IPS DF 6.9 (cell line): Measurements from ENCODE around the gene MED26.
"Not testable (repeated sequence)": the region's sequence is repeated elsewhere in the genome, so short reads cannot be mapped to it uniquely, and the experiment has no call there.

Source experiments
- DNase-seq: peaks from one replicate; pipeline ENCODE4 v3.0.0-alpha.2; 2013; ENCODE audit warnings: low read depth, low spot score
- H3K27ac ChIP-seq: one replicate; pipeline ENCODE4 v1.5.1; 2013; ENCODE audit warnings: low read length, control low read depth
- H3K27me3 ChIP-seq: 2 replicates; pipeline ENCODE4 v1.6.1; 2013; ENCODE audit warnings: mild to moderate bottlenecking, low read length; ENCODE audit not compliant: control insufficient read depth, insufficient read depth
- H3K36me3 ChIP-seq: 2 replicates; pipeline ENCODE4 v1.6.1; 2013; ENCODE audit warnings: low read length; ENCODE audit not compliant: control insufficient read depth, insufficient read depth
- H3K4me1 ChIP-seq: 2 replicates; pipeline ENCODE4 v1.6.1; 2013; ENCODE audit warnings: low read length; ENCODE audit not compliant: control insufficient read depth, insufficient read depth
- H3K4me3 ChIP-seq: 2 replicates; pipeline ENCODE4 v1.5.1; 2013; ENCODE audit warnings: mild to moderate bottlenecking, low read length
- H3K9me3 ChIP-seq: 2 replicates; pipeline ENCODE4 v1.6.1; 2013; ENCODE audit warnings: low read length, inconsistent platforms; ENCODE audit not compliant: control insufficient read depth, insufficient read depth
- WGBS: extraction: QIAGEN DNeasy Blood & Tissue Kit; methylation state at CpG from one replicate; pipeline ENCODE4 v1.1.7; 2013; ENCODE audit warnings: mixed read lengths, missing lambda C conversion rate; ENCODE audit not compliant: insufficient read length, insufficient coverage; 5-methylcytosine and 5-hydroxymethylcytosine counted together

The MED26 gene

DNA sequence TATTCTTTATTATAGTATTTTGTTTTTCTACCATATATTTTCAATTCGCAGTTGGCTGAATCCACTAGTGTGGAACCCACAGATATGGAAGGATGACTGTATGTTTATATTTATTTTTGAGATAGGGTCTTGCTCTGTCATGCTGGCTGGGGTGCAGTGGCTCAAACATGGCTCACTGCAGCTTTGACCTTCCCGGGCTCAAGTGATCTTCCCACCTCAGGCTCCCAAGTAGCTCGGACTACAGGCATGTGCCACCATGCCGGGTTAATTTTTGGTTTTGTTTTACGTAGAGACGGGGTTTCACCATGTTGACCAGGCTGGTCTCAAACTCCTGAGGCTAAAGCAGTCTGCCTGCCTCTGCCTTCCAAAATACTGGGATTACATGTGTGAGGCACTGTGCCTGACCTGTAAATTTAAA, 65.4 kb downstream of the MED26 start:
- Histone ChIP-seq H3K4me3 (no peak overlapping the region), H3K27me3 (no peaks in the 10 kb centered on the region)
- WGBS: no CpG with 5 or more reads among the region's 6 CpGs

GRCh38 chr19:16561382-16561781, 66.6 kb downstream of the MED26 start:
- Histone ChIP-seq H3K4me1 (no peaks in the 10 kb centered on the region), H3K9me3 (no peaks in the 10 kb centered on the region), H3K27ac (no peak overlapping the region), H3K27me3 (no peaks in the 10 kb centered on the region), H3K4me3 (no peak overlapping the region), H3K36me3 (peaks cover 11% of the 10 kb centered on the region)
- WGBS: no CpG with 5 or more reads among the region's 8 CpGs
- no peak for DNase-seq

More for the DNA sequence above, 65.4 kb downstream of the MED26 start:
- Histone ChIP-seq H3K4me1 (no peaks in the 10 kb centered on the region), H3K36me3 (peaks cover 18% of the 10 kb centered on the region), H3K27ac (no peak overlapping the region), H3K9me3 (no peaks in the 10 kb centered on the region)
- no peak for DNase-seq

GRCh38 chr19:16559780-16560276, 68.2 kb downstream of the MED26 start:
- no peak overlapping the region for H3K27ac ChIP-seq
- peaks cover 8% of the 10 kb centered on the region for H3K36me3 ChIP-seq
- WGBS: no CpG with 5 or more reads among the region's 10 CpGs

GRCh38 chr19:16554776-16555175, 73.2 kb downstream of the MED26 start:
- Histone ChIP-seq H3K27ac (no peak overlapping the region), H3K36me3 (peaks cover 10% of the 10 kb centered on the region), H3K4me1 (no peaks in the 10 kb centered on the region), H3K9me3 (no peaks in the 10 kb centered on the region), H3K4me3 (no peak overlapping the region), H3K27me3 (no peaks in the 10 kb centered on the region)
- no CpG with 5 or more reads among the region's 8 CpGs for WGBS
- DNase-seq: no peak

More at GRCh38 chr19:16559780-16560276, 68.2 kb downstream of the MED26 start:
- no peaks in the 10 kb centered on the region for H3K27me3 ChIP-seq
- no peaks in the 10 kb centered on the region for H3K9me3 ChIP-seq
- DNase-seq: no peak
- no peak overlapping the region for H3K4me3 ChIP-seq
- H3K4me1 ChIP-seq: no peaks in the 10 kb centered on the region

DNA sequence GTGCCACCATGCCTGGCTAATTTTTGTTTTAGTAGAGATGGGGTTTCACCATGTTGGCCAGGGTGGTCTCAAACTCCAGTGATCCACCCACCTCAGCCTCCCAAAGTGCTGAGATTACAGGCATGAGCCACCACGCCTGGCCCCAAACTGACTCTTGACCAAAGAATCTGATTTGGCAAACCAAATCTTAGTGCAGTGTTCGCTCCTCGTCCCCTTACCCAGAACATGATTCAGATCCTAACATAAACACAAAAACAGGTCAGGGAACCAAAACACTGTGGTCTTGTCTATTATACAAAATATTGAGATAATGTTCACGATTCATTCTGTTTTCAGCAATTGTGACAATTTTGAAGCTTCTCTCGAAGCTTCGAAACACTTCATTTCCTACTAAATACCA, 76.1 kb downstream of the MED26 start:
- DNase-seq, H3K4me1 ChIP-seq, H3K4me3 ChIP-seq, H3K9me3 ChIP-seq, H3K36me3 ChIP-seq, H3K27me3 ChIP-seq, H3K27ac ChIP-seq: not testable (repeated sequence)
- no CpG with 5 or more reads among the region's 6 CpGs for WGBS

GRCh38 chr19:16548956-16549355, 79.0 kb downstream of the MED26 start:
- no peaks in the 10 kb centered on the region for H3K27me3 ChIP-seq
- H3K27ac ChIP-seq: no peak overlapping the region
- no peaks in the 10 kb centered on the region for H3K4me1 ChIP-seq
- no CpG with 5 or more reads among the region's 4 CpGs for WGBS
- DNase-seq: no peak
- no peaks in the 10 kb centered on the region for H3K9me3 ChIP-seq
- H3K4me3 ChIP-seq: no peak overlapping the region
- peaks cover 9% of the 10 kb centered on the region for H3K36me3 ChIP-seq

- no peak for DNase-seq
- Histone ChIP-seq H3K9me3 (no peaks in the 10 kb centered on the region), H3K36me3 (no peaks in the 10 kb centered on the region), H3K4me3 (no peak overlapping the region), H3K27me3 (no peaks in the 10 kb centered on the region), H3K27ac (no peak overlapping the region), H3K4me1 (no peaks in the 10 kb centered on the region)
- no CpG with 5 or more reads among the region's 11 CpGs for WGBS
These were observed 83.4 kb downstream of the MED26 start for GRCh38 chr19:16544473-16545231.

DNA sequence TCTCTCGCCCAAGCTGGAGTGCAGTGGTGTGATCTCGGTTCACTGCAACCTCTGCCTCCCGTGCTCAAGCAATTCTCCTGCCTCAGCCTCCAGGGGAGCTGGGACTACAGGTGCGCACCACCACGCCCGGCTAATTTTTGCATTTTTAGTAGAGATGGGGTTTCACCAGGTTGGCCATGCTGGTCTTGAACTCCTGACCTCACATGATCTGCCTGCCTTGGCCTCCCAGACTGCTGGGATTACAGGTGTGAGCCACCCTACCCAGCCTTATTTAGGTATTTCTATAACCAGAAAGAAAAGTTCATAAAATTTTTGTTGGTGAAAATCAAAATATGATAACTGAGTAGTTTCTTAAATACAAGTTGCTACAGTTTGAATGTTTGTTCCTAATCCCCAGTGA, 84.3 kb downstream of the MED26 start:
- not testable (repeated sequence) for H3K4me3 ChIP-seq, H3K36me3 ChIP-seq, H3K9me3 ChIP-seq, H3K27me3 ChIP-seq, H3K27ac ChIP-seq, DNase-seq, H3K4me1 ChIP-seq
- no CpG with 5 or more reads among the region's 6 CpGs for WGBS

GRCh38 chr19:16542910-16543472, 85.0 kb downstream of the MED26 start:
- no peaks in the 10 kb centered on the region for H3K9me3 ChIP-seq
- H3K4me3 ChIP-seq: peak overlapping the region; percentile 85
- H3K4me1 ChIP-seq: no peaks in the 10 kb centered on the region
- no peaks in the 10 kb centered on the region for H3K36me3 ChIP-seq
- no peak for DNase-seq
- no peaks in the 10 kb centered on the region for H3K27me3 ChIP-seq
- H3K27ac ChIP-seq: no peak overlapping the region
- WGBS: no CpG with 5 or more reads among the region's 15 CpGs

GRCh38 chr19:16542045-16542909, 85.7 kb downstream of the MED26 start, which contains the start of gene CHERP:
Gene CHERP, minus strand, starts transcription at chr19:16542437. Its CDS starts 59 bp downstream, at chr19:16542378.
- Histone ChIP-seq H3K27me3 (no peaks in the 10 kb centered on the region), H3K27ac (no peak within 1 kb of the TSS), H3K9me3 (no peaks in the 10 kb centered on the region), H3K36me3 (0 out of 2 replicates have a peak, but pooled peaks cover 6% of the 10 kb centered on the region), H3K4me3 (peak within 1 kb of the TSS; percentile 85), H3K4me1 (no peaks in the 10 kb centered on the region)
- peak; percentile 82 for DNase-seq
- no CpG with 5 or more reads among the region's 108 CpGs for WGBS
